Midbrain (tissue), 1 donor: ENCODE measurements around the gene FOXP4.

Experiments
- DNase-seq: peaks from one replicate; lab custom pipeline; 2025; lab: John Stamatoyannopoulos, UW

FOXP4 gene

GRCh38 chr6:41546866-41547798 lies 951 bp downstream of the FOXP4 start:
- DNase-seq, result no peak

GRCh38 chr6:41547799-41548097 lies 1.6 kb downstream of the FOXP4 start:
- no peak for DNase-seq

- DNase-seq, result no peak
Observed at GRCh38 chr6:41548098-41548840, 2.1 kb downstream of the FOXP4 start.

DNA sequence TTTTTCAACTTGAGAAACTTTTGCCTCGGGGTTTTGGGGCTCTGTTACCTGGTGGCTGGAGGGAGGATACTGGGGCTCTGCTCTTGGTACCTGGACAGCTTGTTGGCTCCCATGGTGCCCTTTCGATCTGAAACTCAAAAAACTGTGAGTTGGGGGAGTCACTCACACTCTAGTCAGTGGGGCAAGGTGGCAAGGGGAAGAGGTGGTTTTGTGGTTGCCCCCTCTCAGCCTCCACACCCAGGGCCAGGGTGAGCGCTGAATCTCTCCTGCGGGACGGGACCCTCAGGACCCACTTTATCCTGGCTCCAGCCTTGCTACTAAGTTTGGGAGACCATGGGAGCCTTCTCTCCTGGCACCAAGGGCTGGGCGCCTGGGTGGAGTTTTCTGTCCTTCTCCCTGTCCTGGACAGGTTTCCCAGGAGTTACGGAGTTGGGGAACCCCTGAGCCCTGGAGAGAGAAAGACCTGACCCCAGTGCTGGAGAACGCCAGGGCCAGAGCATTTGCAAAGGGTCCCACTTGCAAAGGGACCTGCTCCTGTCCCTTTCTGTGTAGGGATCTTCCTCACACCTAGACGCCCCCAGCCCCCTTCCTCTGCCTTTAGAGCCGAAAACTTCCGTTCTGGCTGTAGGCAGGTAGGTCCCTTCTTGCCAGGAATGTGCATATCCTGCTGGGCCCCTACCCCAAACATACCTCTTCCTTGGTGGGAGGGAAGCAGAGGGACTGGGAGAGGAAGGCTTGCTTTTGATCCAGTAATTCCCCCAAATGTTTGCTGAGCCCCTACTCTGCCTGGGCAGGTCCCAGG lies 2.9 kb downstream of the FOXP4 start:
- DNase-seq, result no peak

- DNase-seq, result no peak
Observed at GRCh38 chr6:41549673-41550072, 3.5 kb downstream of the FOXP4 start.

DNA sequence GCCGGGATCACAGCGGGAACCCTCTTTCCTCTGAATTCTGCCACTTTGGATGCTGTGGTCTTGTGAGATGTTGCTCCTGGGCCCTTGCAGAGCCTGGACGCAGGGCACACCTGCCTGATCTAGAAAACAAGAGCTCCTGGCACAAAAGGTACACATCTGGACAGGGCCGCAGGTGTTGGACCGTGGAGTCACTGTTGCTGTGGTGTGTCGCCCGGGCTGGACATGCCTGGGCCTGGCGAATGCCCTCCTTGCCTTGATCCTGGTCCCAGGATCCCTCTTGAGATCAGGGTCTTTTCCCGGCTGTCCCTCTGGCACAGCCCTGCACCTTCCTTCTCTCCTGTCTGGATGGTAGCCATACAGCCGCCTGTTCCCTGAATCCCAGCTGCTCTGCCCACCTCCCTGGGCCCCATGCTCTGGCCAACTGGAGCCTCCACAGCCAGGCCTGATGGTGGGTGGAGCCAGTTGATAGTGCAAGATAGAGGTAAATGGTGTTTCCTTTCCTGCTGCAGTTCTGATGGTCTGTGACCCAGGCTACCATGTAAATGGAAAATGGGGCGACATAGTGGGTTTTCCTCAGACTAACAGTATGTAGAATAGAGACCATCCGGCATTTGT lies 5.0 kb downstream of the FOXP4 start:
- DNase-seq, result no peak

- DNase-seq, result no peak
Observed at GRCh38 chr6:41551857-41552256, 5.7 kb downstream of the FOXP4 start.

DNA sequence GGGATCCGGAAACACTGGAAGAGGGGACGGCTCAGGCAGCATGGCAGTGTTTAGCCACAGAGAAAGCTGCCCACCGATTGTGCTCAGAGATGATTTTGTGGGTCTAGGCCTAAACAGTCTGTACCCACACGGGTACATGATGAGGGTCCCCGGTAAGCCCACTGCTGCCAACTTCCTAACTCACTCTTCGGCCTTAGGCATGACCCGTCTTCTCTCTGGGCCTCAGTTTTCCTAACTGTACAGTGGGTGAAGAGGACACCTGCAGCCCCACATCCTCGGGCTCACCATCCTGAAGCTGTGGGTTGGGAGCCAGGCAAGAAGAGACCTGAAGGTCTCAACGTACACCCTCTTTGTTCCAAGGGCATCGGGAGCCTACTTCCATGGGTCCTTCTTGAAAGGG lies 6.5 kb downstream of the FOXP4 start:
- DNase-seq, result no peak

DNA sequence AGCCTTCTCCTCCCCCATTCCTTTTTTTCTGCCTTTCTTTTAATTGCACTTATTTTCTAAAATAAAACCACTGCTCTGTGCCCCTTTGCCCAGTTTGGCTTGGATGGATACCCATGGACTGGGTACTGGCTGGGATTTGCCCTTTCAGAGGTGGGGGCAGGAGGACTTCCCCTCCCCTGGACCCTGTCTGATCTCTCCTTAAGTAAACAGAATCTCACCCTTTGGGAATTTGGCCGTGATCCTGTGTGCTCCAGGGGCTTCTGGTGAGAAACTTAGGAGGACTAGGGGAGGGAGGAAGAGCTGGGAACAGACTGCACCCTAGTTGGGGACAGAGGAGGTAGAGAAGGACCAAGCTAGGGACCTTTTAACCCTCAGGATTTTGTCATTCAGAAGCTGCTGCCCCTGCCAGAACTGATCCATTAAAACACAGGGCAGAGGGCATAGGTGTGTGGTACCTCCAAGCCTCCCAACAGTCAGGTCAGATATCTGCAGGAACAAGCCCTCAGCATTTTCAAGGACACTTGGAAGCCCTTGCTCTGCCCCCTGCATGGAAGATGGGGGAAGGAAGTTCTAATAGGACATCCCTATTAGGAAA lies 7.3 kb downstream of the FOXP4 start:
- DNase-seq, result no peak

DNA sequence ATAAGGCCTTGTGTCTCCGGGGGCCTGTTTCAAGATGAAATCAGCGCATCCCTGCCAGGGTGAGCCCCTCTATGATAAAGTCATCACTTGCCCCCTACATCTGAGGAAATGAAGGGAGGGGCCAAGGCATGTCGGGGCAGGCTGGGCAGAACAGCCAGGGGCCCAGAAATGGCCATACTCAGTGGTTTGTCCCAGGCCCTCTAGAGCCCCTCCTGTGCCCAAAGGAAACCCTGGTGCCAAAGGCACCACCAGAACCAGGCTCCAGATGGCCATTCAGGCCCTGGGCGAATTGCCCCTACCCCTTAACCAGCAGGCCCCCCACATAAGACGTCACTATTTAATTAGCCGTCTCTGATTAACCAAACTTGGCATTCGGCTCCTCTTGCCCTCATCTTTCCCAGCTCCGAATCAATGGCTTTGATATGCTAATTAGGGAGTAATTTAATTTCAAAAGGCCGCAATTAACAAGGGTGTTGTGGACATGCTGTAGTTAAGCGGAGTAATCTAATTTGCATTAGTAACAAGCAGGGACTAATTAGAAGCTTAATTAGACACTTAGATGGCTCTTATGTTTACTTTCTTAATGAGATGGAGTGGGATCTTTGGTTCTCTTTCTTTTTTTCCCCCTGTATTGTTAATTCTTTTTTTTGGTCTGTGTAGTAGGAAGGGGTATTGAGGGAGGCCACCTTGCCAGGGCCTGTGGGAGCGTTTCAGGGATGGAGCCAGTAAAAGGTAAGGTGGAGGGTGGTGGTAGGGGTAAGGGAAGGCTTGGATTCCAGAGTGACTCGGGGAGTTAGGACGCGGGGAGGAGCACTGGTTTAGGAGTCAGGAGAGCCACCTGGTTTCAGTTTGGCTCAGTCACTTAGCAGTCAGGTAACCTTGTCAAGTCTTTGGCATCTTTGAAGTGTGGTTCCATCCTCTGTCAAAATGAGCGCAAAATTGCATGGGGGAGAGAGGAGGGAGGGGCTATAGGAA lies 9.4 kb downstream of the FOXP4 start:
- no peak for DNase-seq

DNA sequence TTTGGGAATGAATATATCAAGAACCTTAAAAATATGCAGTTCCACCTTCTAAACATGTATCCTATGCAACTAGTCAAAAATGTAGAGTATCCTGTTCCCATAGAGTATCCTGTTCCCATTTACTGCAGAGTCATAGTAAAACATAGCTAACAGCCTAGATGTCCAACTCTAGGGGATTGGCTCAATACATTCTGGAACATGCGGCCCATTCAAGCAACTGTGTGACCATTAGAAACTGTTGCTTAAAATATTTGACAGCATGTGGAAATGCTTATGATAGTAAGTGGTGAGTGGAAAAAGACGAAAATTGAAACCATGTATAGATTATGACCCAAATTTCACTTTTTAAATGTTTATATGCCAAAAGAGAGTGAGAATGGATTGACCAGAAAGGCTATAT lies 11.2 kb downstream of the FOXP4 start:
- no peak for DNase-seq

DNA sequence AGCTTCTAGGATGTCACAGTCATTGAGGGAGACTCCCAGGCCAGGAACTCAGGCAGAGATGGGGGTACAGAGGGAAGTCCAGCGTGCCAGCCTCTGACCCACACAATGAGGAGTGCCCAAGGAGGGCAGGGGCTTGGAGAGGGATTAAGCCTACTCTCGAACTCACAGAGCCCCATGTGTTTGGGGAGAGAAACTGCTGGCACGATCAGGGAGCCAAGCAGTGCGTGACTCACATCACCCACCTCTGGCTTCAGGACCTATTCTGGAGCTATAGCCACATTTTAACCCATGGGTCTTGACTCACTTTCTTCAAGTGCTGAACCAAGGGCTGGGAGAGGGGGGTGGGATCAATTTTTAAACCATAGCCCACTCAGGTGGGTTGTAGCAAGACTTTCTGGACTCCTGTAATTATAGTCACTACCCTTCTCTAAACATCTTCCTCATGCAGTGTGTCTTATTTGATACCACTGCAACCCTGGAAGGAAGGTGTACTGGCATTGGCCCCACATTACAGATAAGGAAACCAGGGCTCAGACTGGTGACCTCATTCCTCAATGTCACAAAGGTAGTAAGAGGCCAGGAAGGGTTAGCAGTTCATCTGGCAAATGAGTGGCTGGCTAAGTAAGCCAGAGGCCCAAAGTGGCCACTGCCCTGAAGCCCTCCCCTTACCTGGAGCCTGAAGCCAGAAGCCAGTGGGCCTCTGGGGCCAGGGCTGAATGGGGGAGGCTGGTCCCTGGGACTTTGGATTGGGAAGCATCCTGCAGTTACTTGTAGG lies 12.0 kb downstream of the FOXP4 start:
- no peak for DNase-seq

- no peak for DNase-seq
Observed at GRCh38 chr6:41559655-41560427, 13.7 kb downstream of the FOXP4 start.

GRCh38 chr6:41560431-41561192 lies 14.4 kb downstream of the FOXP4 start:
- no peak for DNase-seq

DNA sequence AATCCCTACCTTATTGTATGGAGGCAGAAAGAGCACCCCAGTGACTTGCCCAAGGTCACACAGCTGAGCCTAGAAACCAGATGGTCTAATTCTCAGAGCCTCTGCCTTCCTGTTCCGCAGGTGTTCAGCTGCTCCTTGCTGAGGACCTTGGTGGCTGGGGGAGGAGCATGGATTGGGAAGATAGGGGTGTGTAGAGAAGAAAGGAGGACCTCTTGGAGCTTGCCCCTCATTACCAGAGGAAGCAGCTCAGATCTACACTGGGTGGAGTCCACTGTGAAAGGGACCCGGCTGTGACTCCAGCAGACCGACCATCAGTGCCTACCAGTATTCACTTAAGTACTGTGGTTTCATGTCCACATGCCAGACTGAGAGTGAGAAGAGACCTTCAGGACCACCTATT lies 15.2 kb downstream of the FOXP4 start:
- no peak for DNase-seq

- DNase-seq, result no peak
Observed at GRCh38 chr6:41561931-41562911, 16.0 kb downstream of the FOXP4 start.
